Panc1 (cell line): ENCODE measurements around the gene CCNB1IP1.

Experiments
- POLR2AphosphoS5 ChIP-seq: IDR thresholded peaks from 2 replicates; pipeline ENCODE4 v1.6.1; 2012; ENCODE audit warnings: mild to moderate bottlenecking, low read depth, low read length, moderate library complexity
- SIN3A ChIP-seq: IDR thresholded peaks from 2 replicates; pipeline ENCODE4 v1.6.1; 2012; ENCODE audit warnings: low read depth, mild to moderate bottlenecking, low read length, moderate library complexity, borderline replicate concordance; ENCODE audit not compliant: insufficient read depth
- TCF7L2 ChIP-seq: IDR thresholded peaks from 2 replicates; pipeline ENCODE4 v1.6.1; 2011; ENCODE audit warnings: mild to moderate bottlenecking, low read depth, low read length, inconsistent platforms
- TF ChIP-seq, protein P1 (sequence below): fragments of 450-650 bp; IDR thresholded peaks from 2 replicates; pipeline ENCODE4 v1.5.1; 2017; ENCODE audit warnings: mild to moderate bottlenecking
- TF ChIP-seq, protein P2 (sequence below), 2 experiments: IDR thresholded peaks; 2 replicates each; pipeline ENCODE4 v1.6.1; 2011 to 2012; ENCODE audit warnings: low read depth in 2 of 2, control low read depth in 1 of 2, low read length in 1 of 2, mild to moderate bottlenecking in 1 of 2, moderate library complexity in 1 of 2; ENCODE audit not compliant: insufficient read depth in 1 of 2

DNA sequence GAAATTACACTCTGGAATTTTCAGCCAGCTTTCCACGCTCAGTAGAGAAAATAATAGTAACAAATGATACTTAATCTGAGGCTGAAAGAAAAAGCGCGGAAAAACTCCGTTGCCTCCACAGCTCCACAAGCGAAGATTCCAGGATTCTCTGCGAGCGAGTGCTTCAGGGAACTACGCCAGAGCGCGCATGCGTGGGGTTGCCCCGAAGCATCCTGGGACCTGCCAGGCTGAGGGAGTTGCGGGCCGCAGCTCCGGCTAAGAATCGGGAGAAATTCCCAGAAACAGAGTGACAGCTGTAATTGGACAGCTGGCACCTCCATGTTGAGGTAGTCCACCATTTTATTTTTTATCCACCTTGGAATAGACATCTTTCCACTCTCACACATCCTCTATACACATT lies 15.4 kb downstream of the CCNB1IP1 start:
- TF ChIP-seq, protein P1, sequence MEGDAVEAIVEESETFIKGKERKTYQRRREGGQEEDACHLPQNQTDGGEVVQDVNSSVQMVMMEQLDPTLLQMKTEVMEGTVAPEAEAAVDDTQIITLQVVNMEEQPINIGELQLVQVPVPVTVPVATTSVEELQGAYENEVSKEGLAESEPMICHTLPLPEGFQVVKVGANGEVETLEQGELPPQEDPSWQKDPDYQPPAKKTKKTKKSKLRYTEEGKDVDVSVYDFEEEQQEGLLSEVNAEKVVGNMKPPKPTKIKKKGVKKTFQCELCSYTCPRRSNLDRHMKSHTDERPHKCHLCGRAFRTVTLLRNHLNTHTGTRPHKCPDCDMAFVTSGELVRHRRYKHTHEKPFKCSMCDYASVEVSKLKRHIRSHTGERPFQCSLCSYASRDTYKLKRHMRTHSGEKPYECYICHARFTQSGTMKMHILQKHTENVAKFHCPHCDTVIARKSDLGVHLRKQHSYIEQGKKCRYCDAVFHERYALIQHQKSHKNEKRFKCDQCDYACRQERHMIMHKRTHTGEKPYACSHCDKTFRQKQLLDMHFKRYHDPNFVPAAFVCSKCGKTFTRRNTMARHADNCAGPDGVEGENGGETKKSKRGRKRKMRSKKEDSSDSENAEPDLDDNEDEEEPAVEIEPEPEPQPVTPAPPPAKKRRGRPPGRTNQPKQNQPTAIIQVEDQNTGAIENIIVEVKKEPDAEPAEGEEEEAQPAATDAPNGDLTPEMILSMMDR: no peak
- TF ChIP-seq SIN3A (no peak), POLR2AphosphoS5 (no peak), TCF7L2 (no peak)
- TF ChIP-seq, protein P2, sequence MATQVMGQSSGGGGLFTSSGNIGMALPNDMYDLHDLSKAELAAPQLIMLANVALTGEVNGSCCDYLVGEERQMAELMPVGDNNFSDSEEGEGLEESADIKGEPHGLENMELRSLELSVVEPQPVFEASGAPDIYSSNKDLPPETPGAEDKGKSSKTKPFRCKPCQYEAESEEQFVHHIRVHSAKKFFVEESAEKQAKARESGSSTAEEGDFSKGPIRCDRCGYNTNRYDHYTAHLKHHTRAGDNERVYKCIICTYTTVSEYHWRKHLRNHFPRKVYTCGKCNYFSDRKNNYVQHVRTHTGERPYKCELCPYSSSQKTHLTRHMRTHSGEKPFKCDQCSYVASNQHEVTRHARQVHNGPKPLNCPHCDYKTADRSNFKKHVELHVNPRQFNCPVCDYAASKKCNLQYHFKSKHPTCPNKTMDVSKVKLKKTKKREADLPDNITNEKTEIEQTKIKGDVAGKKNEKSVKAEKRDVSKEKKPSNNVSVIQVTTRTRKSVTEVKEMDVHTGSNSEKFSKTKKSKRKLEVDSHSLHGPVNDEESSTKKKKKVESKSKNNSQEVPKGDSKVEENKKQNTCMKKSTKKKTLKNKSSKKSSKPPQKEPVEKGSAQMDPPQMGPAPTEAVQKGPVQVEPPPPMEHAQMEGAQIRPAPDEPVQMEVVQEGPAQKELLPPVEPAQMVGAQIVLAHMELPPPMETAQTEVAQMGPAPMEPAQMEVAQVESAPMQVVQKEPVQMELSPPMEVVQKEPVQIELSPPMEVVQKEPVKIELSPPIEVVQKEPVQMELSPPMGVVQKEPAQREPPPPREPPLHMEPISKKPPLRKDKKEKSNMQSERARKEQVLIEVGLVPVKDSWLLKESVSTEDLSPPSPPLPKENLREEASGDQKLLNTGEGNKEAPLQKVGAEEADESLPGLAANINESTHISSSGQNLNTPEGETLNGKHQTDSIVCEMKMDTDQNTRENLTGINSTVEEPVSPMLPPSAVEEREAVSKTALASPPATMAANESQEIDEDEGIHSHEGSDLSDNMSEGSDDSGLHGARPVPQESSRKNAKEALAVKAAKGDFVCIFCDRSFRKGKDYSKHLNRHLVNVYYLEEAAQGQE (IDR thresholded peaks at IDR 0.05; ENCODE audit: insufficient read depth in 1 of 2, low read depth in 2 of 2, low read length in 1 of 2): no peak
